Liver (tissue), 9 donors: ENCODE results near the gene COL5A1. TPM values are rescaled to one million over a fixed set of nuclear protein-coding genes. Genes with fewer than 3 reads are reported as not detected.

Source experiments
- DNase-seq: peaks from one replicate; pipeline ENCODE4 v3.0.0-alpha.2; 2017; ENCODE audit warnings: low spot score
- H3K27ac ChIP-seq, 2 donors: one replicate each; pipeline ENCODE4 v1.7.0; 2013; ENCODE audit warnings: inconsistent platforms in 2 of 2, low read length in 2 of 2, control low read depth in 1 of 2, low read depth in 1 of 2, mild to moderate bottlenecking in 1 of 2
- H3K27me3 ChIP-seq, 4 donors: one replicate each; pipeline versions ENCODE4 v1.6.1 to v1.7.0; 2013; ENCODE audit warnings: low read length in 3 of 4, inconsistent platforms in 1 of 4, mild to moderate bottlenecking in 1 of 4, moderate library complexity in 1 of 4; ENCODE audit not compliant: control insufficient read depth in 4 of 4, insufficient read depth in 4 of 4
- H3K36me3 ChIP-seq, 4 donors: one replicate each; pipeline versions ENCODE4 v1.6.1 to v1.7.0; 2013; ENCODE audit warnings: low read length in 3 of 4, mild to moderate bottlenecking in 3 of 4, low read depth in 1 of 4, moderate library complexity in 1 of 4; ENCODE audit not compliant: control insufficient read depth in 4 of 4, insufficient read depth in 3 of 4
- H3K4me1 ChIP-seq, 4 donors: one replicate each; pipeline versions ENCODE4 v1.6.1 to v1.7.0; 2013; ENCODE audit warnings: low read length in 3 of 4, mild to moderate bottlenecking in 3 of 4, moderate library complexity in 1 of 4; ENCODE audit not compliant: control insufficient read depth in 4 of 4, insufficient read depth in 4 of 4
- H3K4me3 ChIP-seq, 3 donors: one replicate each; pipeline versions ENCODE4 v1.6.1 to v1.7.0; 2013; ENCODE audit warnings: low read length in 3 of 3, control low read depth in 1 of 3, low read depth in 1 of 3, mild to moderate bottlenecking in 1 of 3
- H3K9ac ChIP-seq, 2 donors: one replicate each; pipeline ENCODE4 v1.7.0; 2013; ENCODE audit warnings: low read length in 2 of 2, mild to moderate bottlenecking in 2 of 2, moderate library complexity in 2 of 2, control low read depth in 1 of 2, low read depth in 1 of 2
- H3K9me3 ChIP-seq, 4 donors: one replicate each; pipeline versions ENCODE4 v1.6.1 to v1.7.0; 2013; ENCODE audit warnings: low read length in 3 of 4; ENCODE audit not compliant: control insufficient read depth in 4 of 4
- ATF3 ChIP-seq: IDR thresholded peaks from 2 replicates; pipeline ENCODE4 v1.6.1; 2016; ENCODE audit warnings: antibody characterized with exemption
- CTCF ChIP-seq: fragments of 150-350 bp; IDR thresholded peaks from 2 replicates; pipeline ENCODE4 v1.5.1; 2017; ENCODE audit warnings: improper control_type of control experiment, low read depth, low read length; ENCODE audit not compliant: missing input control
- EGR1 ChIP-seq, 2 donors: IDR thresholded peaks; 2 replicates each; pipeline ENCODE4 v1.6.1; 2016 to 2018; ENCODE audit warnings: antibody characterized with exemption in 2 of 2, low read depth in 2 of 2
- FOXA1 ChIP-seq: IDR thresholded peaks from 2 replicates; pipeline ENCODE4 v1.6.1; 2016; ENCODE audit warnings: antibody characterized with exemption
- GABPA ChIP-seq, 2 donors: IDR thresholded peaks in 1 of 2; conservative IDR thresholded peaks in 1 of 2; 2 replicates each; pipeline ENCODE4 v1.6.1; 2016; ENCODE audit warnings: antibody characterized with exemption in 2 of 2, mild to moderate bottlenecking in 1 of 2, moderate library complexity in 1 of 2
- HNF4G ChIP-seq: IDR thresholded peaks from 2 replicates; pipeline ENCODE4 v1.6.1; 2016; ENCODE audit warnings: antibody characterized with exemption
- JUND ChIP-seq, 2 donors: IDR thresholded peaks; 2 replicates each; pipeline ENCODE4 v1.6.1; 2016; ENCODE audit warnings: antibody characterized with exemption in 2 of 2
- NR2F2 ChIP-seq: IDR thresholded peaks from 2 replicates; pipeline ENCODE4 v1.6.1; 2016; ENCODE audit warnings: antibody characterized with exemption
- RAD21 ChIP-seq, 2 donors: IDR thresholded peaks; 2 replicates each; pipeline ENCODE4 v1.6.1; 2016; ENCODE audit warnings: antibody characterized with exemption in 2 of 2, mild to moderate bottlenecking in 2 of 2
- SP1 ChIP-seq: IDR thresholded peaks from 2 replicates; pipeline ENCODE4 v1.6.1; 2018; ENCODE audit warnings: antibody characterized with exemption, mild to moderate bottlenecking
- TAF1 ChIP-seq: conservative IDR thresholded peaks from 2 replicates; pipeline ENCODE4 v1.6.1; 2016; ENCODE audit warnings: antibody characterized with exemption, mild to moderate bottlenecking
- YY1 ChIP-seq: IDR thresholded peaks from 2 replicates; pipeline ENCODE4 v1.6.1; 2016; ENCODE audit warnings: antibody characterized with exemption, mild to moderate bottlenecking
- ZBTB33 ChIP-seq: IDR thresholded peaks from 2 replicates; pipeline ENCODE4 v1.6.1; 2016; ENCODE audit warnings: antibody characterized with exemption
- WGBS: extraction: QIAGEN DNeasy Blood & Tissue Kit; methylation state at CpG from one replicate; pipeline ENCODE4 v1.1.7; 2013; 5-methylcytosine and 5-hydroxymethylcytosine counted together
- polyA plus RNA-seq, 2 donors: library from polyadenylated mRNA; stranded (reverse) in 1 of 2; unstranded in 1 of 2; fragments of 200-250 nt in 1 of 2; fragments of >200 nt in 1 of 2; fragmentation: Nextera tagmentation in 1 of 2; extraction: Ambion mirVana in 1 of 2; gene quantifications; one replicate each; pipeline versions ENCODE4 v1.2.1 to v1.2.3, GENCODE V29; 2013 to 2015
- total RNA-seq, 2 donors: library from RNA; depleted of rRNA; stranded (reverse); fragments of >200 nt; gene quantifications; one replicate each; pipeline ENCODE4 v1.2.3, GENCODE V29; 2014
- TF ChIP-seq, protein P1 (sequence below): IDR thresholded peaks from 2 replicates; pipeline ENCODE4 v1.6.1; 2016; ENCODE audit warnings: antibody characterized with exemption, mild to moderate bottlenecking
- TF ChIP-seq, protein P2 (sequence below): IDR thresholded peaks from 2 replicates; pipeline ENCODE4 v1.6.1; 2016; ENCODE audit warnings: antibody characterized with exemption
- donor health status: healthy.
- donor health status: healthy.
- donor health status: healthy.
- donor health status: healthy.
- donor health status: healthy.

Gene COL5A1
- total and polyA plus RNA-seq, 4 donors, result 0.67 to 15.6 (median 11.2) TPM

DNA sequence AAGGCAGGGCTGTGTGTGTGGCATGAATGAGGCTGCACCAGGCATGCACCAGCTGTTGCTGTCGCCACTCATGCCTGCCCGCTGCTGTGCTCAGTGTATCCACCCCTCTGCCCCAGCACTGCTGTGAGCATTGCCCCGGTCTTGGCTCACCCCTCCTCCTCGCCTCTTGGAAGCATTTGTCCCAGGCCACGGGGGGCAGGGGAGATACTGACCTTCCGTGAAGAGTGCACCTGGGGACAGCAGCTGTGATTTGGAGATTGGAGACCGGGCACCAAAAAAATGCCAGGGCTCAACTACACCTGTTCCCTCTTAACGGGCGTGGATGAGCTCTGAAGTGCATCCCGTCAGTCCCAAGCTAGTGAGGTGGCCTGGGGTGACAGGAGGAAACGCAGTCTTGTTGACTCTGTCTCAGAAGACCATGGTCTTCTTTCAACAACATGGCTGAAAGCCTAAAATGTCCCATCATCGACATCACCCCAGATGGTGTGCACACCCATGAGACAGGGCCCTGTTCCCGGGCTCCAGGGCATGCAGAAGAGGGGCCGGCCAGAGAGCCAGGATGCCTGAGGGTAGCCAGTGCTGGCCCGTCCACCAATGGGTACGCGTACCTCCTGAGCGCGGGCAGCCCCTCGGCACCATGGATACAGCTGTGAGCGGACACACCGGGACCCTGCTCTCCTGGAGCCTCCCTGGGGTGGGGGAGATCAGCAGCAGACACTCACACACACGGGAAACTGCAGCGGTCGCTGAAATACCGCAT, 115.8 kb downstream of the COL5A1 start:
- Histone ChIP-seq H3K9me3 (no peaks in the 10 kb centered on the region), H3K9ac (no peak overlapping the region), H3K27ac (no peak overlapping the region), H3K27me3 (no peaks in the 10 kb centered on the region), H3K4me3 (no peak overlapping the region), H3K4me1 (no peaks in the 10 kb centered on the region), H3K36me3 (no peaks in the 10 kb centered on the region)
- TF ChIP-seq SP1, result no peak
- TF ChIP-seq TAF1, result no peak
- no peak for TF ChIP-seq RAD21 (IDR thresholded peaks at IDR 0.05)
- TF ChIP-seq EGR1 (IDR thresholded peaks at IDR 0.05; ENCODE audit: low read depth in 2 of 2), result no peak
- no peak for TF ChIP-seq FOXA1
- 87% methylated on average over 26 of the region's 26 CpGs for WGBS
- DNase-seq, result no peak

DNA sequence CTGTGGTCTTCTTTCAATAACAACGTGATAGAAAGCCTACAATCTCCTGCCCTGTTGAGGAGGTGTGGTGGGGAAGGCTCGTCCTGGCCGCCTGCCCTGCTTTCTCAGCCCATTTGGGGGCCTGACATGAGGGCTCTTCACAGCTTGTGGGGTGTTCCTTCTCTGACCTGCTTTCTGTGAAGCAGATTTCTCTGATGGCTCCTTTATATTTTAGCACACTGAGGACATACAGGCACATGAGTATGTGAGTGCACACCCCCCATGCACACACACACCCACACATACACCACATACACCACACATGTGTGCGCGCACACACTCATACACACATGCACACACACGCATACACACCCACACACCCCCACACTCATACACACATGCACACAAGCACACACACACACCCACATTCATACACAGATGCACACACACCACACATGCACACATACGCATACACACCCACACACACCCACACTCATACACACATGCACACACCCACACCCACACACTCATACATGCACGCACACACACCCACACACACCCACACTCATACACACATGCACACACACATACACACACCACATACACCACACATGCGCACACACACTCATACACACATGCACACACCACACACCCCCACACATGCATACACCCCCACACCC, 117.5 kb downstream of the COL5A1 start:
- H3K27me3 ChIP-seq, result no peaks in the 10 kb centered on the region
- no peak overlapping the region for H3K27ac ChIP-seq
- H3K9me3 ChIP-seq, result no peaks in the 10 kb centered on the region
- H3K4me1 ChIP-seq, result no peaks in the 10 kb centered on the region
- 81% methylated on average over 9 of the region's 9 CpGs for WGBS
- no peaks in the 10 kb centered on the region for H3K36me3 ChIP-seq
- TF ChIP-seq JUND (IDR thresholded peaks at IDR 0.05), result no peak
- no peak for TF ChIP-seq TAF1
- no peak for TF ChIP-seq ATF3
- no peak for TF ChIP-seq FOXA1
- no peak for TF ChIP-seq EGR1 (IDR thresholded peaks at IDR 0.05; ENCODE audit: low read depth in 2 of 2)
- TF ChIP-seq RAD21 (IDR thresholded peaks at IDR 0.05), result no peak
- no peak for TF ChIP-seq CTCF
- no peak for TF ChIP-seq HNF4G
- TF ChIP-seq ZBTB33, result no peak
- TF ChIP-seq NR2F2, result no peak
- TF ChIP-seq YY1, result no peak
- TF ChIP-seq GABPA (IDR thresholded peaks at IDR 0.05 in 1 of 2, conservative IDR thresholded peaks at IDR 0.05 in 1 of 2), result no peak
- TF ChIP-seq, protein P1, sequence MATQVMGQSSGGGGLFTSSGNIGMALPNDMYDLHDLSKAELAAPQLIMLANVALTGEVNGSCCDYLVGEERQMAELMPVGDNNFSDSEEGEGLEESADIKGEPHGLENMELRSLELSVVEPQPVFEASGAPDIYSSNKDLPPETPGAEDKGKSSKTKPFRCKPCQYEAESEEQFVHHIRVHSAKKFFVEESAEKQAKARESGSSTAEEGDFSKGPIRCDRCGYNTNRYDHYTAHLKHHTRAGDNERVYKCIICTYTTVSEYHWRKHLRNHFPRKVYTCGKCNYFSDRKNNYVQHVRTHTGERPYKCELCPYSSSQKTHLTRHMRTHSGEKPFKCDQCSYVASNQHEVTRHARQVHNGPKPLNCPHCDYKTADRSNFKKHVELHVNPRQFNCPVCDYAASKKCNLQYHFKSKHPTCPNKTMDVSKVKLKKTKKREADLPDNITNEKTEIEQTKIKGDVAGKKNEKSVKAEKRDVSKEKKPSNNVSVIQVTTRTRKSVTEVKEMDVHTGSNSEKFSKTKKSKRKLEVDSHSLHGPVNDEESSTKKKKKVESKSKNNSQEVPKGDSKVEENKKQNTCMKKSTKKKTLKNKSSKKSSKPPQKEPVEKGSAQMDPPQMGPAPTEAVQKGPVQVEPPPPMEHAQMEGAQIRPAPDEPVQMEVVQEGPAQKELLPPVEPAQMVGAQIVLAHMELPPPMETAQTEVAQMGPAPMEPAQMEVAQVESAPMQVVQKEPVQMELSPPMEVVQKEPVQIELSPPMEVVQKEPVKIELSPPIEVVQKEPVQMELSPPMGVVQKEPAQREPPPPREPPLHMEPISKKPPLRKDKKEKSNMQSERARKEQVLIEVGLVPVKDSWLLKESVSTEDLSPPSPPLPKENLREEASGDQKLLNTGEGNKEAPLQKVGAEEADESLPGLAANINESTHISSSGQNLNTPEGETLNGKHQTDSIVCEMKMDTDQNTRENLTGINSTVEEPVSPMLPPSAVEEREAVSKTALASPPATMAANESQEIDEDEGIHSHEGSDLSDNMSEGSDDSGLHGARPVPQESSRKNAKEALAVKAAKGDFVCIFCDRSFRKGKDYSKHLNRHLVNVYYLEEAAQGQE, result no peak
- no peak for TF ChIP-seq SP1
- TF ChIP-seq, protein P2, sequence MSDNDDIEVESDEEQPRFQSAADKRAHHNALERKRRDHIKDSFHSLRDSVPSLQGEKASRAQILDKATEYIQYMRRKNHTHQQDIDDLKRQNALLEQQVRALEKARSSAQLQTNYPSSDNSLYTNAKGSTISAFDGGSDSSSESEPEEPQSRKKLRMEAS, result no peak
- H3K4me3 ChIP-seq, result no peak overlapping the region
- DNase-seq, result no peak
- no peak overlapping the region for H3K9ac ChIP-seq
